Activated CD4-positive, alpha-beta T cell treated with anti-CD3 and anti-CD28 coated beads for 48 hours (primary cell): ENCODE results near the gene TTC29.
"Not testable (repeated sequence)": the region's sequence is repeated elsewhere in the genome, so short reads cannot be mapped to it uniquely, and the experiment has no call there.

ENCODE experiments used
- DNase-seq: peaks from one replicate; pipeline ENCODE4 v3.0.0-alpha.2; 2020

The TTC29 gene

DNA sequence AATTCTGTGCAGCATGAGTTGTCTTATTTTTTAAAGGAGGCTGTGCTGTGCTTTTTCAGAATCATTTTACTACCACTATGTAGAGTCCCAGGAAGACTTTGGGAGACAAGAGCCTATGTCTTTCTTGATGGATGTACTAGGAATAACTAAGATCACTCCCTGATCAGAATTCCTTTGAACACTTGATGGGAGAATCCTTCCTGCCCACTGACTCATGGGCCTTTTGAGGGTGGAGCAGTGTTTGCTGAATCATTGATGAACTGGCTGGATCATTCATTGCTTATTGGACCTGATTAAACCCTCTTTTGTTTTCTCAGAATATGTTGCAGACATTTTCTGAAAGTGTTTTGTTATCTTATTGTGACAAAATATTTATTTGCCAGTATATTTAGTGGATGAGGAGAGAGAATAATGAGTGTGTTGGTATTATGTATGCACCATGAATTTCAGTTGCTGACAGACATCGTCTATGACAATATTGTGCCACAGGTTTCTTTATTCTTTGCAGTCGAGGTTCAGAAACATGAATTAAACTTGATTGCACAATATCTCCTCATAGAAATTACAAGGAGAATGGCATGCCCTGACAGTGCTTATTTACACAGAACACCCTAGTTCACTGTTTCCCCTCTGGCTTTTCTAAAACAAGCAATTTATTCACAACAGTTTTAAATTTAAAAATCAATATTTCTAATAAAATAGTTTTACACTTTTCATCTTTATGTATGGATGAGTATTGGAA is 270.7 kb downstream of the TTC29 start:
- DNase-seq: no peak

GRCh38 chr4:146663968-146664311 is 281.7 kb downstream of the TTC29 start:
- DNase-seq: not testable (repeated sequence)

DNA sequence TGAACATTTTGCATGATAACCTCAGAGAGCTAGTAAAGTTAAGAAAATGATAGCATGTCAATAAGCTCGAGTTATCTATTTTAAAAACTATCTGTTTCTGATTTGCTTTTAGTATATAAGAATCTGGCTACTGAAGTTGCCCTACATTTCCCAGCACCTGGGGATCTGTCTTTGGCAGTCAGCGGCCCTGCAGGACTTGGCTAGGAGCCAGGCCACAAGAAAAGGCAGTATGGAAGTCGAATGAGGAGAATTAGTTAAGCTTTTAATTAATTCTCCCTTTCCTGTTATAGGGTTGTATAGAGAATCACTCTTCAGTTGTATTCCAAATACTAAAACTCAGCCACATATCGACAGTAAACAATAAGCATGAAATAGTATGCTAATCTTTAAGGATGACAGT is 284.3 kb downstream of the TTC29 start:
- no peak for DNase-seq
